WTC11 (cell line): ENCODE data around the gene GALK1. TPM values are rescaled to one million over a fixed set of nuclear protein-coding genes. Genes with fewer than 3 reads are reported as not detected.
A peak's percentile ranks its signal among the peaks of the same experiment; 100 is the strongest.

Source experiments
- ATAC-seq: fragments of 200-7000 bp; cut with Tn5 transposase; 2 replicates; pipeline ENCODE4 v1.10.0; 2021; ENCODE audit warnings: mild to moderate bottlenecking, moderate library complexity
- CTCF ChIA-PET: fragments of 300-600 bp; sonication (Branson Sonifier 250); formaldehyde crosslinking; loops from one replicate; lab custom pipeline; 2021; ENCODE audit warnings: antibody characterized with exemption; lab: Charles Lee
- POLR2A ChIA-PET: fragments of 350-600 bp; sonication (Branson Sonifier 250); formaldehyde crosslinking; loops from one replicate; lab custom pipeline; 2021; ENCODE audit warnings: antibody characterized with exemption; lab: Charles Lee
- DNase-seq: peaks from one replicate; pipeline ENCODE4 v3.0.0; 2021; ENCODE audit warnings: low spot score
- H3K27ac Mint-ChIP-seq: 2 replicates; pipeline ENCODE4 v1.8.0; 2021; ENCODE audit warnings: mixed read lengths
- H3K27me3 Mint-ChIP-seq: 2 replicates; pipeline ENCODE4 v1.8.0; 2021; ENCODE audit warnings: low read depth, mild to moderate bottlenecking, moderate library complexity, mixed read lengths
- H3K36me3 Mint-ChIP-seq: 2 replicates; pipeline ENCODE4 v1.8.0; 2021; ENCODE audit warnings: mixed read lengths
- H3K4me1 Mint-ChIP-seq: 2 replicates; pipeline ENCODE4 v1.8.0; 2022; ENCODE audit warnings: mixed read lengths
- H3K4me3 Mint-ChIP-seq: 2 replicates; pipeline ENCODE4 v1.8.0; 2021; ENCODE audit warnings: mild to moderate bottlenecking, moderate library complexity, mixed read lengths
- H3K9me3 Mint-ChIP-seq: 2 replicates; pipeline ENCODE4 v1.8.0; 2021; ENCODE audit warnings: mixed read lengths
- ATF1 ChIP-seq: sonication (generic); formaldehyde crosslinking; IDR thresholded peaks from 2 replicates; pipeline ENCODE4 v1.8.1; 2023; ENCODE audit warnings: mild to moderate bottlenecking, moderate library complexity, missing genetic modification reagents
- ELF4 ChIP-seq: sonication (generic); formaldehyde crosslinking; IDR thresholded peaks from 2 replicates; pipeline ENCODE4 v1.8.1; 2022; ENCODE audit warnings: low read depth, mild to moderate bottlenecking, moderate library complexity, missing genetic modification reagents
- ETV6 ChIP-seq: sonication (generic); formaldehyde crosslinking; IDR thresholded peaks from 2 replicates; pipeline ENCODE4 v1.8.1; 2022; ENCODE audit warnings: mild to moderate bottlenecking, missing genetic modification reagents
- GABPB1 ChIP-seq: sonication (generic); formaldehyde crosslinking; IDR thresholded peaks from 2 replicates; pipeline ENCODE4 v1.8.1; 2023; ENCODE audit warnings: mild to moderate bottlenecking, missing genetic modification reagents
- GTF2I ChIP-seq: fragments of 250-450 bp; sonication (Bioruptor Pico); conservative IDR thresholded peaks from 2 replicates; pipeline ENCODE4 v1.4.0; 2021; ENCODE audit warnings: mild to moderate bottlenecking
- JAZF1 ChIP-seq: fragments of 250-450 bp; sonication (Bioruptor Pico); IDR thresholded peaks from 2 replicates; pipeline ENCODE4 v1.9.0; 2021; ENCODE audit warnings: moderate library complexity, mild to moderate bottlenecking, inconsistent platforms
- MYBL2 ChIP-seq: sonication (generic); formaldehyde crosslinking; IDR thresholded peaks from 2 replicates; pipeline ENCODE4 v1.8.1; 2023; ENCODE audit warnings: mild to moderate bottlenecking, moderate library complexity, missing genetic modification reagents
- NFE2L1 ChIP-seq: sonication (generic); formaldehyde crosslinking; IDR thresholded peaks from 2 replicates; pipeline ENCODE4 v1.8.1; 2023; ENCODE audit warnings: missing genetic modification reagents
- SMAD4 ChIP-seq: sonication (generic); formaldehyde crosslinking; IDR thresholded peaks from 2 replicates; pipeline ENCODE4 v1.8.0; 2022; ENCODE audit warnings: mild to moderate bottlenecking, missing genetic modification reagents
- TCF7 ChIP-seq: sonication (generic); formaldehyde crosslinking; IDR thresholded peaks from 2 replicates; pipeline ENCODE4 v1.8.0; 2022; ENCODE audit warnings: mild to moderate bottlenecking, low read depth, missing genetic modification reagents, moderate library complexity
- TEAD4 ChIP-seq: sonication (generic); formaldehyde crosslinking; IDR thresholded peaks from 2 replicates; pipeline ENCODE4 v1.8.0; 2022; ENCODE audit warnings: mild to moderate bottlenecking, missing genetic modification reagents
- ZNF263 ChIP-seq: sonication (generic); formaldehyde crosslinking; IDR thresholded peaks from 2 replicates; pipeline ENCODE4 v1.8.1; 2022; ENCODE audit warnings: low read depth, mild to moderate bottlenecking, moderate library complexity, missing genetic modification reagents
- ZNF396 ChIP-seq: fragments of 250-450 bp; sonication (Bioruptor Pico); IDR thresholded peaks from 2 replicates; pipeline ENCODE4 v1.8.0; 2021; ENCODE audit warnings: mild to moderate bottlenecking, moderate library complexity, borderline replicate concordance
- ZNF416 ChIP-seq: fragments of 250-450 bp; sonication (Bioruptor Pico); IDR thresholded peaks from 2 replicates; pipeline ENCODE4 v1.9.0; 2021; ENCODE audit warnings: mild to moderate bottlenecking, inconsistent platforms
- total RNA-seq: library from RNA; stranded (reverse); gene quantifications from 3 replicates; pipeline ENCODE4 v1.2.3, GENCODE V29; 2021
- TF ChIP-seq, protein P1 (sequence below): sonication (generic); formaldehyde crosslinking; IDR thresholded peaks from 2 replicates; pipeline ENCODE4 v1.8.1; 2023; ENCODE audit warnings: mild to moderate bottlenecking, missing genetic modification reagents, moderate library complexity
- TF ChIP-seq, protein P2 (sequence below): fragments of 250-450 bp; sonication (Bioruptor Pico); IDR thresholded peaks from 2 replicates; pipeline ENCODE4 v1.9.0; 2021; ENCODE audit warnings: moderate library complexity, mild to moderate bottlenecking, inconsistent platforms, borderline replicate concordance
- TF ChIP-seq, protein P3 (sequence below): sonication (generic); formaldehyde crosslinking; IDR thresholded peaks from 2 replicates; pipeline ENCODE4 v1.8.1; 2022; ENCODE audit warnings: low read depth, mild to moderate bottlenecking, moderate library complexity, missing genetic modification reagents, borderline replicate concordance
- TF ChIP-seq, protein P4 (sequence below): sonication (generic); formaldehyde crosslinking; conservative IDR thresholded peaks from 2 replicates; pipeline ENCODE4 v1.8.1; 2022; ENCODE audit warnings: mild to moderate bottlenecking, missing genetic modification reagents
- TF ChIP-seq, protein P5 (sequence below): fragments of 250-450 bp; sonication (Bioruptor Pico); IDR thresholded peaks from 2 replicates; pipeline ENCODE4 v2.1.2; 2022; ENCODE audit warnings: mild to moderate bottlenecking, moderate library complexity
- TF ChIP-seq, protein P6 (sequence below): fragments of 250-450 bp; sonication (Bioruptor Pico); conservative IDR thresholded peaks from 2 replicates; pipeline ENCODE4 v1.9.0; 2021; ENCODE audit warnings: mild to moderate bottlenecking
- TF ChIP-seq, protein P7 (sequence below): sonication (generic); formaldehyde crosslinking; IDR thresholded peaks from 2 replicates; pipeline ENCODE4 v1.8.1; 2023; ENCODE audit warnings: mild to moderate bottlenecking, missing genetic modification reagents

GALK1 gene
- total RNA-seq, 1 experiment from 2014 or later, result 42.2 TPM

DNA sequence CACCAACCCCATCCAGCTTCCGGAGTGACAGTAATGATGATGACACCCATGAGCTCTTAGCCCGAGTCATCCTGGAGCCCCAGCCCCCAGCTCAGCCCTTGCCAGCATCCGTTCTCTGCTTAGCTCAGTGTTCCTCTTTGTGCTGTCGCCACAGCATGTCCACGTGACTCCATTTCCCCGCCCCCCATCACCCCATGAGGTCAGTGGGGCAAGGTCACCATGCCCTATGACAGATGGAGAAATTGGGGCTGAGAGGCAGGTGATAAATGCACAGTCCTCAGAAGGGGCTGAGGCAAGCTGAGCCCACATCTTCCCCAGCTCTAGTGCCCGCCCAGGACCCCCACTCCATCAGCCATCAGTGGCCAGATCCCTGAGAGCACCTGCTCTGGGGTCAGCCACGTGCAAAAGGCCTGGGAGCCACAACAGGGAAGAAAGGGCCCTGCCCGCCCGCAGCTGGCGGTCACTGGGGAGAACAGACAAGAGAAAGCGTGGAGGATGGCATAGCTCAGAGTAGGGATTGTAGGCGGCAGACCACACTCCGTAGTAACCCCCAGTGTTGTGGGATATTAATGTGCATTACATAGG is 26.7 kb downstream of the GALK1 start:
- peak overlapping the region; percentile 60 for H3K27ac Mint-ChIP-seq
- no peak overlapping the region for H3K4me3 Mint-ChIP-seq
- CTCF ChIA-PET, result interaction anchor here (0.6 to 3.6 kb wide), 13 partner anchors 9 to 950 kb away, joined by 4 to 30 read pairs (median 5); partner anchors contain the start of genes GALK1, ITGB4 and SMIM5
- DNase-seq, result no peak
- H3K36me3 Mint-ChIP-seq, result no peaks in the 10 kb centered on the region
- no peaks in the 10 kb centered on the region for H3K27me3 Mint-ChIP-seq
- TF ChIP-seq, protein P1, sequence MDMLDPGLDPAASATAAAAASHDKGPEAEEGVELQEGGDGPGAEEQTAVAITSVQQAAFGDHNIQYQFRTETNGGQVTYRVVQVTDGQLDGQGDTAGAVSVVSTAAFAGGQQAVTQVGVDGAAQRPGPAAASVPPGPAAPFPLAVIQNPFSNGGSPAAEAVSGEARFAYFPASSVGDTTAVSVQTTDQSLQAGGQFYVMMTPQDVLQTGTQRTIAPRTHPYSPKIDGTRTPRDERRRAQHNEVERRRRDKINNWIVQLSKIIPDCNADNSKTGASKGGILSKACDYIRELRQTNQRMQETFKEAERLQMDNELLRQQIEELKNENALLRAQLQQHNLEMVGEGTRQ (CRISPR knock-in tag), result peak; percentile 60
- TF ChIP-seq GABPB1 (peak; percentile 83), TEAD4 (CRISPR knock-in tag) (no peak)
- TF ChIP-seq, protein P2, sequence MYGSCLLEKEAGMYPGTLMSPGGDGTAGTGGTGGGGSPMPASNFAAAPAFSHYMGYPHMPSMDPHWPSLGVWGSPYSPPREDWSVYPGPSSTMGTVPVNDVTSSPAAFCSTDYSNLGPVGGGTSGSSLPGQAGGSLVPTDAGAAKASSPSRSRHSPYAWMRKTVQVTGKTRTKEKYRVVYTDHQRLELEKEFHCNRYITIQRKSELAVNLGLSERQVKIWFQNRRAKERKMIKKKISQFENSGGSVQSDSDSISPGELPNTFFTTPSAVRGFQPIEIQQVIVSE (CRISPR knock-in tag), result no peak
- TF ChIP-seq, protein P3, sequence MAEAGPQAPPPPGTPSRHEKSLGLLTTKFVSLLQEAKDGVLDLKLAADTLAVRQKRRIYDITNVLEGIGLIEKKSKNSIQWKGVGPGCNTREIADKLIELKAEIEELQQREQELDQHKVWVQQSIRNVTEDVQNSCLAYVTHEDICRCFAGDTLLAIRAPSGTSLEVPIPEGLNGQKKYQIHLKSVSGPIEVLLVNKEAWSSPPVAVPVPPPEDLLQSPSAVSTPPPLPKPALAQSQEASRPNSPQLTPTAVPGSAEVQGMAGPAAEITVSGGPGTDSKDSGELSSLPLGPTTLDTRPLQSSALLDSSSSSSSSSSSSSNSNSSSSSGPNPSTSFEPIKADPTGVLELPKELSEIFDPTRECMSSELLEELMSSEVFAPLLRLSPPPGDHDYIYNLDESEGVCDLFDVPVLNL (CRISPR knock-in tag), result no peak
- H3K9me3 Mint-ChIP-seq, result no peaks in the 10 kb centered on the region
- ATAC-seq, result no peak
- no peaks in the 10 kb centered on the region for H3K4me1 Mint-ChIP-seq
- POLR2A ChIA-PET, result interaction anchor here (0.6 to 1.7 kb wide), 3 partner anchors 12 to 295 kb away, joined by 3 to 6 read pairs (median 5); partner anchors contain the start of gene ITGB4

DNA sequence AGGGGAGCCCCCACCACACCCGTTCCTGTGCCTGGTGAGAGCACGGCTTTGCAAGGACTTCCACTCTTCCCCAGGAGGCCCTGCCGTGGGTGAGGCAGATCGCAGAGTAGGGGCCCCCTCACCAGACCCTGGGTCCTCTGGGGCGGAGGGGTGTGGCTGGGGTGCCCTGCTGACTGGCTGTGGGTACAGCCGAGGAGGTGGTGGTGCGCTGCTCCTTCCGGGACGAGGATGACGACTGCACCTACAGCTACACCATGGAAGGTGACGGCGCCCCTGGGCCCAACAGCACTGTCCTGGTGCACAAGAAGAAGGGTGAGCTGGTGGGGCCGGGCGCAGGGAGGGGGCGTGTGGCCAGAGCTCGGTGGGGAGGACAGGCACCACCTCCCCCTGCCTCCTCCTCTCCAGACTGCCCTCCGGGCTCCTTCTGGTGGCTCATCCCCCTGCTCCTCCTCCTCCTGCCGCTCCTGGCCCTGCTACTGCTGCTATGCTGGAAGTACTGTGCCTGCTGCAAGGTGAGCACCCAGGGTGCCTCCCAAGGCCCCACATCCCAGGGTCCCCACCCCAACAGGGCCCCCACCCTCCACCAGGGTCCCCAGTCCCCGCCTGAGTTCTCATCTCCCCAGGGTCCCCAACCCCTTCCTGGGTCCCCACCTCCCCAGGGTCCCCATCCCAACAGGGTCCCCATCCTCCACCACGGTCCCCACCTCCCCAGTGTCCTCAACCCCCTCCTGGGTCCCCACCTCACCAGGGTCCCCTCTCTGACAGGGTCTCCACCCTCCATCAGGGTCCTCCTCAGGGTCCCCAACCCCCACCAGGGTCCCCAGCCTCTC is 27.6 kb downstream of the GALK1 start:
- ATAC-seq (no peak), DNase-seq (no peak)
- Mint-ChIP-seq H3K4me1 (no peaks in the 10 kb centered on the region), H3K9me3 (no peaks in the 10 kb centered on the region), H3K36me3 (no peaks in the 10 kb centered on the region), H3K4me3 (no peak overlapping the region), H3K27me3 (no peaks in the 10 kb centered on the region), H3K27ac (no peak overlapping the region)
- ChIA-PET POLR2A (interaction anchor here (1.1 to 1.7 kb wide), 2 partner anchors 13 to 17 kb away, joined by 3 to 6 read pairs; partner anchors contain the start of gene ITGB4), CTCF (interaction anchor here (1.0 to 3.6 kb wide), 10 partner anchors 8 to 136 kb away, joined by 4 to 30 read pairs (median 6); partner anchors contain the start of genes GALK1, ITGB4 and SMIM5)
- no peak for TF ChIP-seq ZNF263 (CRISPR knock-in tag)
- TF ChIP-seq TCF7 (CRISPR knock-in tag), result no peak
- no peak for TF ChIP-seq ELF4
- TF ChIP-seq ATF1 (CRISPR knock-in tag), result no peak
- TF ChIP-seq MYBL2 (CRISPR knock-in tag), result no peak
- TF ChIP-seq ZNF396 (CRISPR knock-in tag), result no peak
- TF ChIP-seq SMAD4, result no peak
- TF ChIP-seq GTF2I (CRISPR knock-in tag), result no peak
- TF ChIP-seq JAZF1 (CRISPR knock-in tag), result no peak
- no peak for TF ChIP-seq NFE2L1 (CRISPR knock-in tag)
- TF ChIP-seq, protein P4, sequence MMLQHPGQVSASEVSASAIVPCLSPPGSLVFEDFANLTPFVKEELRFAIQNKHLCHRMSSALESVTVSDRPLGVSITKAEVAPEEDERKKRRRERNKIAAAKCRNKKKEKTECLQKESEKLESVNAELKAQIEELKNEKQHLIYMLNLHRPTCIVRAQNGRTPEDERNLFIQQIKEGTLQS, result no peak
- TF ChIP-seq, protein P1 (CRISPR knock-in tag), result no peak
- no peak for TF ChIP-seq ZNF416 (CRISPR knock-in tag)
- TF ChIP-seq, protein P5, sequence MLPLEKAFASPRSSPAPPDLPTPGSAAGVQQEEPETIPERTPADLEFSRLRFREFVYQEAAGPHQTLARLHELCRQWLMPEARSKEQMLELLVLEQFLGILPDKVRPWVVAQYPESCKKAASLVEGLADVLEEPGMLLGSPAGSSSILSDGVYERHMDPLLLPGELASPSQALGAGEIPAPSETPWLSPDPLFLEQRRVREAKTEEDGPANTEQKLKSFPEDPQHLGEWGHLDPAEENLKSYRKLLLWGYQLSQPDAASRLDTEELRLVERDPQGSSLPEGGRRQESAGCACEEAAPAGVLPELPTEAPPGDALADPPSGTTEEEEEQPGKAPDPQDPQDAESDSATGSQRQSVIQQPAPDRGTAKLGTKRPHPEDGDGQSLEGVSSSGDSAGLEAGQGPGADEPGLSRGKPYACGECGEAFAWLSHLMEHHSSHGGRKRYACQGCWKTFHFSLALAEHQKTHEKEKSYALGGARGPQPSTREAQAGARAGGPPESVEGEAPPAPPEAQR (CRISPR knock-in tag), result no peak
- no peak for TF ChIP-seq ETV6 (CRISPR knock-in tag)
- TF ChIP-seq, protein P6, sequence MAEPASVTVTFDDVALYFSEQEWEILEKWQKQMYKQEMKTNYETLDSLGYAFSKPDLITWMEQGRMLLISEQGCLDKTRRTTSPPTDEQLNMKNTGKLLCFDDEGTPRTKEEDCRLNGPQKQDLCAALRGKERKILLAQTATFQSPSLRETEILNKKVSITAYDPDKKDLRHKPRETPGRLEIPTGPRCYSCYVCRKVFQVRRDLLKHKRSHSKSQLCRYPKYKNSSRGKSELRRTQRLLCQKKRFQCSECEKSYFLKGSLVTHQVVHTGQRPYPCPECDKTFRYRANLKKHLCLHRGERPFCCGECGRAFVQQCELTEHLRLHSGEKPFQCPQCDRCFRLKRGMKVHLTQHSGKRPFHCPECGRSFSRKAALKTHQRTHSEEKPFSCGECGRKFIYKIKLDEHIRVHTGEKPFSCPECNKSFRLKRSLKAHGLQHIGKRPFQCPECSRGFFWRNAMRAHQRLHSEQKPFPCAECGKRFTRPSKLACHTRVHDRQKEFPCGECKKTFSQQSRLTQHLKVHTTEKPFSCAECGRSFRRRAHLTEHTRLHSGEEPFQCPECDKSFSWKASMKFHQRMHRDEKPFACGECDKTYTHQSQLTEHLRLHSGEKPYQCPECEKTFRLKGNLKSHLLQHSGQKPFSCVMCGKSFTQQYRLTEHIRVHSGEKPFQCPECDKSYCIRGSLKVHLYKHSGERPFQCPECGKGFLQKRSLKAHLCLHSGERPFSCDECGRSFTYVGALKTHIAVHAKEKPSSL, result no peak
- TF ChIP-seq, protein P7, sequence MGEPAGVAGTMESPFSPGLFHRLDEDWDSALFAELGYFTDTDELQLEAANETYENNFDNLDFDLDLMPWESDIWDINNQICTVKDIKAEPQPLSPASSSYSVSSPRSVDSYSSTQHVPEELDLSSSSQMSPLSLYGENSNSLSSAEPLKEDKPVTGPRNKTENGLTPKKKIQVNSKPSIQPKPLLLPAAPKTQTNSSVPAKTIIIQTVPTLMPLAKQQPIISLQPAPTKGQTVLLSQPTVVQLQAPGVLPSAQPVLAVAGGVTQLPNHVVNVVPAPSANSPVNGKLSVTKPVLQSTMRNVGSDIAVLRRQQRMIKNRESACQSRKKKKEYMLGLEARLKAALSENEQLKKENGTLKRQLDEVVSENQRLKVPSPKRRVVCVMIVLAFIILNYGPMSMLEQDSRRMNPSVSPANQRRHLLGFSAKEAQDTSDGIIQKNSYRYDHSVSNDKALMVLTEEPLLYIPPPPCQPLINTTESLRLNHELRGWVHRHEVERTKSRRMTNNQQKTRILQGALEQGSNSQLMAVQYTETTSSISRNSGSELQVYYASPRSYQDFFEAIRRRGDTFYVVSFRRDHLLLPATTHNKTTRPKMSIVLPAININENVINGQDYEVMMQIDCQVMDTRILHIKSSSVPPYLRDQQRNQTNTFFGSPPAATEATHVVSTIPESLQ (CRISPR knock-in tag), result no peak
